ENCODE results near the gene FAM118B. TPM values are rescaled to one million over a fixed set of nuclear protein-coding genes. Genes with fewer than 3 reads are reported as not detected.

Gene FAM118B
- total RNA-seq, 2 experiments from 2014 or later, result 1.0 to 1.8 TPM

GRCh38 chr11:126310992-126311310, 99.4 kb downstream of the FAM118B start:
- H3K9me3 ChIP-seq (ENCODE audit: control insufficient read depth in 1 of 2, insufficient read depth in 1 of 2, low read length in 2 of 2), result no peaks in the 10 kb centered on the region
- H3K4me1 ChIP-seq (ENCODE audit: insufficient read depth, low read length), result peaks cover 17% of the 10 kb centered on the region
- no peaks in the 10 kb centered on the region for H3K27me3 Mint-ChIP-seq
- TF ChIP-seq CTCF (IDR thresholded peaks at IDR 0.05), result no peak
- ChIA-PET POLR2A (interaction anchor here (1.3 kb wide), 1 partner anchor 170 kb away, joined by 3 read pairs; no protein-coding TSS in a partner anchor), CTCF (interaction anchor here (0.8 to 2.5 kb wide), 6 partner anchors 8 to 170 kb away, joined by 3 to 12 read pairs (median 6); no protein-coding TSS in a partner anchor)
- intact Hi-C loops (cut with DNase I, micrococcal nuclease), result loop anchor here (1.0 to 10.0 kb wide), 2 partner anchors 169 to 684 kb away; no protein-coding TSS in a partner anchor
- peak overlapping the region; percentile 29 for H3K27ac Mint-ChIP-seq
- DNase-seq (no peak), ATAC-seq (ENCODE audit: poor library complexity) (no peak)
- peaks cover 77% of the 10 kb centered on the region for H3K36me3 Mint-ChIP-seq (ENCODE audit: low read depth)
- no peak overlapping the region for H3K4me3 ChIP-seq (ENCODE audit: low read length)
- peaks cover 56% of the 10 kb centered on the region for H3K36me3 ChIP-seq (ENCODE audit: insufficient read depth, low read length)
- H3K4me3 Mint-ChIP-seq, result no peak overlapping the region
- H3K27ac ChIP-seq (ENCODE audit: low read depth in 1 of 2, low read length in 2 of 2), result no peak overlapping the region
- H3K27me3 ChIP-seq (ENCODE audit: control insufficient read depth in 1 of 2, insufficient read depth in 2 of 2, low read length in 2 of 2), result no peaks in the 10 kb centered on the region
- peaks cover 41% of the 10 kb centered on the region for H3K4me1 Mint-ChIP-seq (ENCODE audit: low read depth)
- no peaks in the 10 kb centered on the region for H3K9me3 Mint-ChIP-seq

GRCh38 chr11:126311401-126312291, 100.1 kb downstream of the FAM118B start:
- H3K9me3 ChIP-seq (ENCODE audit: control insufficient read depth in 1 of 2, insufficient read depth in 1 of 2, low read length in 2 of 2), result no peaks in the 10 kb centered on the region
- ATAC-seq (ENCODE audit: poor library complexity), result no peak

More at GRCh38 chr11:126311401-126312291, 100.1 kb downstream of the FAM118B start:
- Mint-ChIP-seq H3K27ac (peak overlapping the region; percentile 19), H3K36me3 (ENCODE audit: low read depth) (peaks cover 81% of the 10 kb centered on the region), H3K9me3 (peaks cover 4% of the 10 kb centered on the region), H3K27me3 (no peaks in the 10 kb centered on the region), H3K4me3 (no peak overlapping the region), H3K4me1 (ENCODE audit: low read depth) (peaks cover 44% of the 10 kb centered on the region)
- peak in 2 of 14 experiments; percentile 17 for DNase-seq
- CTCF ChIA-PET, result interaction anchor here (0.8 to 2.5 kb wide), 3 partner anchors 7 to 39 kb away, joined by 3 to 9 read pairs (median 3); no protein-coding TSS in a partner anchor
- no peak for TF ChIP-seq CTCF (IDR thresholded peaks at IDR 0.05)
- Histone ChIP-seq H3K4me3 (ENCODE audit: low read length) (no peak overlapping the region), H3K27ac (ENCODE audit: low read depth in 1 of 2, low read length in 2 of 2) (no peak overlapping the region), H3K4me1 (ENCODE audit: insufficient read depth, low read length) (peaks cover 10% of the 10 kb centered on the region), H3K27me3 (ENCODE audit: control insufficient read depth in 1 of 2, insufficient read depth in 2 of 2, low read length in 2 of 2) (no peaks in the 10 kb centered on the region), H3K36me3 (ENCODE audit: insufficient read depth, low read length) (peaks cover 55% of the 10 kb centered on the region)
- intact Hi-C loops (cut with DNase I, micrococcal nuclease), result loop anchor here in 1 of 2 experiments (1.0 to 10.0 kb wide), 2 partner anchors 169 to 683 kb away; no protein-coding TSS in a partner anchor
- POLR2A ChIA-PET, result no interaction called here

Other genes with a start within 250 kb of the FAM118B start
- 1 to 10 TPM; 1.9 to 2.7 TPM for gene CDON, start 148.9 kb upstream of the FAM118B start, total RNA-seq
- gene RPUSD4, start 132 bp upstream of the FAM118B start, total RNA-seq, result 10 to 100 TPM; 33.1 to 37.6 TPM
- 100 to 1,000 TPM; 198 to 206 TPM for gene SRPRA, start 57.1 kb downstream of the FAM118B start, total RNA-seq
- 10 to 100 TPM; 25.3 to 29.0 TPM for gene FOXRED1, start 57.4 kb downstream of the FAM118B start, total RNA-seq
- 1 to 10 TPM; 7.7 to 7.9 TPM for gene TIRAP, start 71.3 kb downstream of the FAM118B start, total RNA-seq
- gene DCPS, start 92.3 kb downstream of the FAM118B start, total RNA-seq, result 1 to 10 TPM; 6.2 to 6.3 TPM
- 1 to 10 TPM; 1.6 TPM for gene ST3GAL4, start 143.9 kb downstream of the FAM118B start, total RNA-seq

Data from CD4-positive, alpha-beta T cell (primary cell).